MM.1S (cell line): ENCODE measurements around the gene E2F3.

Experiments used
- DNase-seq: peaks from one replicate; pipeline ENCODE4 v3.0.0-alpha.2; 2015
- H2AFZ ChIP-seq: fragments of 300-600 bp; sonication (generic); 2 replicates; pipeline ENCODE4 v1.6.0; 2016; ENCODE audit warnings: antibody characterized with exemption, low read length
- H3F3A ChIP-seq: fragments of 300-600 bp; sonication (generic); 2 replicates; pipeline ENCODE4 v1.6.1; 2016; ENCODE audit warnings: mild to moderate bottlenecking, antibody characterized with exemption, low read length, moderate library complexity, mixed read lengths; ENCODE audit not compliant: insufficient read depth
- H3K27ac ChIP-seq: fragments of 300-600 bp; sonication (generic); 2 replicates; pipeline ENCODE4 v1.5.1; 2016; ENCODE audit warnings: mild to moderate bottlenecking, low read length
- H3K27me3 ChIP-seq: fragments of 300-600 bp; sonication (generic); replicated peaks from 2 replicates; pipeline ENCODE4 v1.6.0; 2016; ENCODE audit warnings: low read length; ENCODE audit not compliant: insufficient read depth
- H3K36me3 ChIP-seq: fragments of 300-600 bp; sonication (generic); replicated peaks from 2 replicates; pipeline ENCODE4 v1.6.1; 2016; ENCODE audit warnings: mild to moderate bottlenecking, low read length, mixed read lengths; ENCODE audit not compliant: insufficient read depth
- H3K4me1 ChIP-seq: fragments of 300-600 bp; sonication (generic); 2 replicates; pipeline ENCODE4 v1.6.1; 2016; ENCODE audit warnings: low read length, mixed read lengths
- H3K4me2 ChIP-seq: fragments of 300-600 bp; sonication (generic); 2 replicates; pipeline ENCODE4 v1.6.0; 2016; ENCODE audit warnings: low read depth, low read length
- H3K4me3 ChIP-seq: fragments of 300-600 bp; sonication (generic); 2 replicates; pipeline ENCODE4 v1.5.1; 2016; ENCODE audit warnings: low read length, mixed read lengths
- H3K79me2 ChIP-seq: fragments of 300-600 bp; sonication (generic); 2 replicates; pipeline ENCODE4 v1.6.1; 2016; ENCODE audit warnings: mixed run types, low read length, mixed read lengths
- H3K9ac ChIP-seq: fragments of 300-600 bp; sonication (generic); 2 replicates; pipeline ENCODE4 v1.6.1; 2016; ENCODE audit warnings: low read length, mixed read lengths
- H3K9me2 ChIP-seq: fragments of 300-600 bp; sonication (generic); replicated peaks from 2 replicates; pipeline ENCODE4 v1.6.1; 2016; ENCODE audit warnings: mild to moderate bottlenecking, low read length, mixed read lengths; ENCODE audit not compliant: insufficient read depth
- H3K9me3 ChIP-seq: fragments of 300-600 bp; sonication (generic); replicated peaks from 2 replicates; pipeline ENCODE4 v1.6.1; 2016; ENCODE audit warnings: mild to moderate bottlenecking, low read length, mixed read lengths; ENCODE audit not compliant: insufficient read depth
- H4K20me1 ChIP-seq: fragments of 300-600 bp; sonication (generic); 2 replicates; pipeline ENCODE4 v1.6.1; 2016; ENCODE audit warnings: mild to moderate bottlenecking, low read length, moderate library complexity, mixed read lengths; ENCODE audit not compliant: insufficient read depth
- CTCF ChIP-seq: fragments of 300-600 bp; sonication (generic); IDR thresholded peaks from 2 replicates; pipeline ENCODE4 v1.5.1; 2016; ENCODE audit warnings: antibody characterized with exemption, low read length, mixed read lengths
- EZH2 ChIP-seq: fragments of 300-600 bp; sonication (generic); optimal IDR thresholded peaks from 2 replicates; pipeline ENCODE3; 2017; ENCODE audit warnings: low read depth, mild to moderate bottlenecking, antibody characterized with exemption, low read length, mixed read lengths
- EZH2phosphoT487 ChIP-seq: fragments of 300-600 bp; sonication (generic); IDR thresholded peaks from 2 replicates; pipeline ENCODE4 v1.6.1; 2018; ENCODE audit warnings: antibody characterized with exemption, low read length

The E2F3 gene

GRCh38 chr6:20412682-20413073 lies 11.0 kb downstream of the E2F3 start:
- H3K9me2 ChIP-seq: no peaks in the 10 kb centered on the region
- no peak for DNase-seq
- no peak overlapping the region for H2AFZ ChIP-seq
- H3F3A ChIP-seq: peaks cover 28% of the 10 kb centered on the region
- H3K27ac ChIP-seq: no peak overlapping the region
- H3K4me3 ChIP-seq: no peak overlapping the region
- H3K4me1 ChIP-seq: peaks cover 53% of the 10 kb centered on the region
- H3K27me3 ChIP-seq: no peaks in the 10 kb centered on the region
- peaks cover 11% of the 10 kb centered on the region for H4K20me1 ChIP-seq
- H3K79me2 ChIP-seq: peaks cover 95% of the 10 kb centered on the region
- no peak for TF ChIP-seq EZH2phosphoT487
- TF ChIP-seq EZH2: no peak
- no peak for TF ChIP-seq CTCF
- H3K9me3 ChIP-seq: no peaks in the 10 kb centered on the region
- H3K4me2 ChIP-seq: no peak overlapping the region
- H3K9ac ChIP-seq: no peak overlapping the region
- H3K36me3 ChIP-seq: no peaks in the 10 kb centered on the region; the same call in 1 of the 2 replicates

- no peaks in the 10 kb centered on the region for H3K9me2 ChIP-seq
- H3K9ac ChIP-seq: no peak overlapping the region
- H3K27me3 ChIP-seq: no peaks in the 10 kb centered on the region
- peaks cover 23% of the 10 kb centered on the region for H4K20me1 ChIP-seq
- peaks cover 94% of the 10 kb centered on the region for H3K79me2 ChIP-seq
- TF ChIP-seq CTCF: no peak
- TF ChIP-seq EZH2: no peak
- H3F3A ChIP-seq: peaks cover 16% of the 10 kb centered on the region
- peaks cover 42% of the 10 kb centered on the region for H3K4me1 ChIP-seq
- H2AFZ ChIP-seq: no peak overlapping the region
- no peaks in the 10 kb centered on the region for H3K9me3 ChIP-seq
- no peak overlapping the region for H3K27ac ChIP-seq
- no peak overlapping the region for H3K4me3 ChIP-seq
- no peak overlapping the region for H3K4me2 ChIP-seq
- DNase-seq: no peak
- H3K36me3 ChIP-seq: no peaks in the 10 kb centered on the region; the same call in 1 of the 2 replicates
Measured at GRCh38 chr6:20413826-20414225, 12.1 kb downstream of the E2F3 start.

GRCh38 chr6:20414711-20415110 lies 13.0 kb downstream of the E2F3 start:
- peaks cover 8% of the 10 kb centered on the region for H3F3A ChIP-seq
- H3K4me1 ChIP-seq: peaks cover 38% of the 10 kb centered on the region
- H3K4me2 ChIP-seq: no peak overlapping the region
- no peak overlapping the region for H3K27ac ChIP-seq
- H4K20me1 ChIP-seq: peaks cover 26% of the 10 kb centered on the region
- peaks cover 99% of the 10 kb centered on the region for H3K79me2 ChIP-seq
- no peaks in the 10 kb centered on the region for H3K9me2 ChIP-seq
- DNase-seq: no peak
- no peaks in the 10 kb centered on the region for H3K27me3 ChIP-seq
- H3K4me3 ChIP-seq: no peak overlapping the region
- no peak overlapping the region for H2AFZ ChIP-seq
- no peaks in the 10 kb centered on the region; the same call in 1 of the 2 replicates for H3K36me3 ChIP-seq
- TF ChIP-seq EZH2 (no peak), CTCF (no peak)
- H3K9me3 ChIP-seq: no peaks in the 10 kb centered on the region
- H3K9ac ChIP-seq: no peak overlapping the region
